ENCODE measurements around the gene ARHGEF1.

DNA sequence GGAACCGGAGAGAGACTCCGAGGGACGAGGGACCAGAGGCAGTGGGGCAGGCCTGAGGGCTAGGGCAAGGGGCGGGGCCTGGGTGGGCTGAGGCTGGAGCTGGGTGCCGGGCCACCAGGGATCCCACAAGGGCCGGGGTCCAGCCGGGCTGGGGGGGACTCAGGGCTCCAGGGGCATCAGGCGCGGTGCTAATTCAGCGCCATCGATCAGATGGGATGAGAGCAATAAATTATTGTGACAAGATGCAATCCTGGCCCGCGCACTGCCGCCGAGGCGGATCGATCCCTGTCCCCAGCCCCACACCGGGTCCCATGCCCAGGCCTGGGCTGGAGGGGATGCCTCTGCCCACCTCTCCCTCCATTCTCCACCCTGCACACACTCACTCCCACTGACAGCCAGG lies 39.6 kb downstream of the ARHGEF1 start:
- TF ChIP-seq, protein P1, sequence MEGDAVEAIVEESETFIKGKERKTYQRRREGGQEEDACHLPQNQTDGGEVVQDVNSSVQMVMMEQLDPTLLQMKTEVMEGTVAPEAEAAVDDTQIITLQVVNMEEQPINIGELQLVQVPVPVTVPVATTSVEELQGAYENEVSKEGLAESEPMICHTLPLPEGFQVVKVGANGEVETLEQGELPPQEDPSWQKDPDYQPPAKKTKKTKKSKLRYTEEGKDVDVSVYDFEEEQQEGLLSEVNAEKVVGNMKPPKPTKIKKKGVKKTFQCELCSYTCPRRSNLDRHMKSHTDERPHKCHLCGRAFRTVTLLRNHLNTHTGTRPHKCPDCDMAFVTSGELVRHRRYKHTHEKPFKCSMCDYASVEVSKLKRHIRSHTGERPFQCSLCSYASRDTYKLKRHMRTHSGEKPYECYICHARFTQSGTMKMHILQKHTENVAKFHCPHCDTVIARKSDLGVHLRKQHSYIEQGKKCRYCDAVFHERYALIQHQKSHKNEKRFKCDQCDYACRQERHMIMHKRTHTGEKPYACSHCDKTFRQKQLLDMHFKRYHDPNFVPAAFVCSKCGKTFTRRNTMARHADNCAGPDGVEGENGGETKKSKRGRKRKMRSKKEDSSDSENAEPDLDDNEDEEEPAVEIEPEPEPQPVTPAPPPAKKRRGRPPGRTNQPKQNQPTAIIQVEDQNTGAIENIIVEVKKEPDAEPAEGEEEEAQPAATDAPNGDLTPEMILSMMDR (IDR thresholded peaks at IDR 0.05; ENCODE audit: borderline replicate concordance, extremely low read depth, low read length, poor library complexity, severe bottlenecking): no peak
- no peak for TF ChIP-seq EZH2 (IDR thresholded peaks at IDR 0.05; ENCODE audit: borderline replicate concordance, low read depth, low read length, severe bottlenecking)
